Activated naive CD4-positive, alpha-beta T cell treated with anti-CD3 and anti-CD28 coated beads, Interleukin-2, amount 50 U/mL, for 16 hours (primary cell): ENCODE results near the gene ADAMTS14.

Source experiments
- DNase-seq: peaks from one replicate; pipeline ENCODE4 v3.0.0-alpha.2; 2020

ADAMTS14 gene

GRCh38 chr10:70694418-70695141, 22.3 kb downstream of the ADAMTS14 start:
- no peak for DNase-seq

GRCh38 chr10:70695241-70696030, 23.1 kb downstream of the ADAMTS14 start:
- DNase-seq, result no peak

DNA sequence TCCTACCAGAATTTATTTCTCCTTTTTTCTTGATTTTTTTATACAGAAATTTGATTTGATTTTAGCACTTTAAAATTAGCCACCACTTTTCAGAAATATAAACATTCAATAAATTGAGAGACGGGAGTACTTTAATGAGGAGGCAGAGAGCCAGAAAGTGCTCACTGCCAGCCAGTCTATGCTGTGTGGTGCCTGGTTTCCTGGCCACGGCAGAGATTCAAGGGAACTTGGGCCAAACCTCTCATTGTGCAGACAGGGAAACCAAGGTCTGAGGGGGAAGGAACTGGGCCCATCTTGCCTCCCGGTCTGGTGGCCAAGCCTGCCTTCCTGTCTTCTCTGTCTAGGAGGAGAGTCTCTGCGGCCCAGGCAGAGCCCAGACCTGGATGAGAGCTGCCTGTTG, 25.9 kb downstream of the ADAMTS14 start:
- no peak for DNase-seq

DNA sequence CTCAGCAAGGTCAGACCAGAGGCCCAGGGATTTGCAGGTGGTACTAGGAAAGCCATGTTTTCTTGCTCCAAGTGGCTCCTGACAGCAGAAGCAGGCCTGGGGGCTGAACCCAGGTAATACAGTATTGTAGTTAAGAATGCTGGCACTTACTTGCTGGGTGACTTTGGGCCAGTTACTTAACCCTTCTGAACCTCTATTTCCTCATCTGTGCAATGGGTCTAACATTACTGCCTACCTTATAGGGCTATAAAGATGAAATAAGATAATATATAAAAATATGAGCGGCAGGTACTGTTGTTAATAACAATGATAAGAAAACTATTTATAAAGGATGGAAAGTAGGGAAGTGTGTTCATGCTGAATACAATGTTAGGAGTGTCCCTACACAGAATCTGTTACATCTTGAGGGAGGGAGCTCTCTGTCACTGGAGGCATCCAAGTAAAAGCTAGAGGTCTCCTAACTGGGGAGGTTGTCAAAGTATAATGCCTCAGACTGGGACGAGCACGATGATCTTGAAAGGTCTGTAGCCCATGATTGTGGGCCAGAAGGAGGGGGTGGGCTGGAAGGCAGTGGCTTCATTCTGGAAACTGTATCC, 26.9 kb downstream of the ADAMTS14 start:
- DNase-seq, result no peak

DNA sequence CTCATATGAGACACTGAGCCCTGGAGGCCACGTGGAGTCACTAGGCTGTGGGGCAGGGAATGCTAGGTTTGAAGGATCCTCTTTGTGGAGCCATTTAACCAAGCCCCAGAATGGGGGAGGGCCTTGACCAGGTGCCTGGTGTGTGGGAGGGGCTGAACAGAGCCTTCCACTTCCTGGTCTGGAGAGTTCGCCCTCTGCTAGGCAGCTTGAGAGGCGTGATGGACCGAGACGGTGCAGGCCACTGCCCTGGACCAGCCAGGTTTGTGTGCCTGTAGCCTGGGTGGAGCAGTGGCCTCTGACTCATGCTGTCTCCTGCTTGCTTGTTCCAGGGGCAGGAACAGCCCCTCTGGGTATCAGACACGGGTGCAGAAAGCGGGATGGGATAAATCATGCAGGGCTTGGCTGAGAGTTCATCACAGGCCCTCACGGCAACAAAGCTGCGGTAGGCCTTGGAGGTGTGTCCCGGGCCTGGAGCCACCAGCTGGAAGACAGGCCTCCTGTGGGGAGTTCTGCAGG, 27.4 kb downstream of the ADAMTS14 start:
- no peak for DNase-seq

- no peak for DNase-seq
Observed at GRCh38 chr10:70702190-70702763, 30.0 kb downstream of the ADAMTS14 start.

DNA sequence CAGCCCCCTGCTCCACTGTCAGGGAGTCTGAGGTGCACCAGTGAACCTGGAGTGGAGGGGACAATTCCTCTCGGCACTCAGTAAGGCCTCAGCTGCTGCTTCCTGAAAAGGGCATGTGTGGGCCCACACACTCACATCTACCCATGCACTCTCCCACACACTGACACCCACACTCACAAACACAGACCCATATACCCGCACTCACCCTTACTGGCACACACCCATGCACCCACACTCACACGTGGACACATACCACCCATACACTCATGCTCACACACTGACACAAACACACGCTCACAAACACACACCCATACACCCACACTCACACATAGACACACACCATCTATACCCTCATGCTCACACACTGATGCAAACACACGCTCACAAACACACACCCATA, 31.9 kb downstream of the ADAMTS14 start:
- DNase-seq, result no peak

DNA sequence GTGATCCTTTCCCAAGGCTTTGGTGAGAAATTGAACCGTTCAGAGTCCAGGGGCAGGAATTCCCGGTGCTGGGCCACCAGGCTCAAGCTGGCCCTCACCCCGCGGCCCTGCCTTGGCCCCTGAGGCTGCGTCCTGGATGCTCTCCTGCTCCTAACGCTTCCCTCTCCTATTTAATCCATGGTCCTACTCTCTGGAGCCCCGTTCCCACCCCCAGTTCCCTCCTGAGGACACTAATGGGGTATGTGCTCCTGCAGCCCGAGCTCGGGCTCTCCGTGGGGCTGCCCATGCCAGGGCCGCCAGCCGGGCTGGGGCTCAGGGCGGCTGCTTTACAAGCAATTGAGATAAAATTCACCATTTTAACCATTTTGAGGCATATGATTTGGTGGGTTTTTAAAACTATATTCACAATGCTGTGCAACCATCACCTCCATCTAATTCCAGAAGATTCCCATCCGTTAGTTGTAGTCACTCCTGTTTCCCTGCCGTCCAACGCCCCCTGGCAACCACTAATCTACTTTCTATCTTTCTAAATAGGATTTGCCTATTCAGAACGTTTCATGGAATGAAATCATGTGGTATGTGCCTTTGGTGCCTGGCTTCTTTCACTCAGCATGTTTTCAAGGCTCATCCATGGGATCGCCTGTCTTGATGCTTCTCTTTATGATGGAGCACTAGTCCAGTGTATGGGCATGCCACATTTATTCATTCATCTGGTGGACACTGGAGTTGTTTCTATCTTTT, 33.0 kb downstream of the ADAMTS14 start:
- DNase-seq, result no peak

DNA sequence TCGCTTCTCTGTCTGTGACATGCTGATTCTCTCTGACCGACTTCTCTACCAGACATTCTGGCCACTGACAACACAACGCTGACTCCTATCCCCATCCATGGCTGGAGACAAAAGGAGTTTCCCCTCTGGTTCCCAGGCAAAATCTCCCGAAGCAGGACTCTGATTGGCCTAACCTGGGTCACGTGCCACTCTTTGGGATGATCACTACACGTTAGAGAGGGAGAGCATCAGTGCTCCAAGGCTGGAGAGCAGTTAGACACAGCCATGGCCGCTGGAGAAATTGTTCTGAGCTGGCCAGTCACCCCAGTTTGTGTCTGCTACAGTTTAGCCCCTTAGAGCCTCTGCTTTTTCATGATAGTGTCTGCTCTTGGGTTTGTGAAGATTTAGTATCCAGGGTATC, 38.9 kb downstream of the ADAMTS14 start:
- no peak for DNase-seq

- DNase-seq, result no peak
Observed at GRCh38 chr10:70711911-70712310, 39.6 kb downstream of the ADAMTS14 start.

DNA sequence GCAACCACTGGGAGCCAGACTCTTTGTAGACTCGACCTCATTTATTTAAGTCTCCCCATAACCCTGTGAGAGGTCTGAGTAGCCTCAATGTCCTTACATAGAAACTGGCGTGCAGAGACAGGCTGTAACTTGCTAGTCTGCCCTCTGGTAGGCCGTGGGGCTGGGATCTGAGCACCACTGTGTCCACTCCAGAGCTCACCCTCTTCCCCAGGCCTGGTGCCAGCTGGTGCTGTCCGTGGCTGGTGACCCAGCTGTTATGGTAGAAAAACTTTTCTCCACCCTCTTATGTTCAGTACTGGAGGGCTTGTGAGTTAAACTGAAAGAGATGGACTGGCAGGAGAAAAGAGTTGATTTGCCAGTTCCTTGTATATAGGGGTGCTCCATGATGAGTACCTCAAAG, 41.9 kb downstream of the ADAMTS14 start:
- DNase-seq, result no peak

DNA sequence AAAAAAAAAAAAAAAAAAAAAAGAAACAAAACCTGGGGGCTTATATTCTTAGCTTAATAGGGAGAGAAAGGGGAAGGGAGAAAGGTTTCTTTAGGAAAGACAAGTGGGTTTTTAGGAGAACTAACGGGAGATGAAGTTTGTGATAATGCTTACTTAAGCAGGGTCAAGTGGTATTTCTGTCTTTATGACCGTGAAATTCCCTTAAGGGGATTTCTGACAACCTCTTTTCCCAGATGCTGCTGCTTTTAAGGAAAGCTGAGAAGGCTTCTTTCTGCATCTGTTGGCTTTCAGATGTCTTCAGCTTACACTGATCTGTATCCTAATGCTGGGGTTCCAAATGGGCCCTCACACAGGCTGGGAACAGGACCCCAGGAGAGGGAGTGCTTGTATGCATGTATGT, 42.6 kb downstream of the ADAMTS14 start:
- no peak for DNase-seq

DNA sequence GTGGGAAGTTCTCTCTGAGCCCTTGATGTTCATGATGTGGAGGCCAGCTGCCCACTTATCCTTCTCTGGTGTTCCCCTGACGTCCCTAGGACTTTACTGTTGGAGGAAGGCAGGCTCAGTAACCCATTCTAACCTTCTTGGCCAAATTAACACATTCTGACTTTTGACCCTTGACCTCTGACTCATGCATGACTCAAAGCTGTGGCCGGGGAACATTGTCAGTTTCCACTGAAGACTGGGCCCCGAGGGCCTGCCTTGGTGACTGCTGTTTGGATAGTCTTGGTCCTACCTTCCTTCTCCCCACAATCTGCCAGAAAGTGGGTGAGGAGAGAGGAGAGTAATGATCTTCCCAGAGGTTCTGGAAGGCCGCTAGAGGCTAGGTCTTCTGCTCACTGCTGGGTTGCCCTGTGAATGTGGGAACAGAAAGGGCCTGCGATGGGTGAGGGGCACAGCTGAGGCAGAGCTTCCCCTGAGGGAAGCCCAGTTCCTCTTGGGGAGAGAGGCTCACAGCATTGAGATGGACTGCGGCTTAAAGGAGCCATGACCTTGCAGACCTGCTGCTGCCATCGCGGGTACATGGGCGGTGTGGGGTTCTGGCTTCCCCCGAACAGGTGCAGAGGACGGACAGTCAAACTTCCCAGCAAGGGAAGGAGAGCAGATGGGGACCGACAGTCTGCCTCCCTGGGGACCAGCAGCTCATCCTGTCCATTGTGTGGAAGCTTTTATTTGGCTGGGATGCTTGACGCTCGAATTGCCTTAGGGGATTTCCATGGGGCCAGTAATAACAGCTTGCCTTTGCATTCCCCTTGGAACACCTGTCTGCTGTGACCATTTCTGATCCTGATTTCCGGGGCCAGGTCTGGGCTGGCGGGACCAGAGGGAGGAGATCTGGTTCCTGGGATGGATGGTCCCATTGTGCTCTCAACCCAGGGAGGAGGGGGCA, 43.8 kb downstream of the ADAMTS14 start:
- no peak for DNase-seq

DNA sequence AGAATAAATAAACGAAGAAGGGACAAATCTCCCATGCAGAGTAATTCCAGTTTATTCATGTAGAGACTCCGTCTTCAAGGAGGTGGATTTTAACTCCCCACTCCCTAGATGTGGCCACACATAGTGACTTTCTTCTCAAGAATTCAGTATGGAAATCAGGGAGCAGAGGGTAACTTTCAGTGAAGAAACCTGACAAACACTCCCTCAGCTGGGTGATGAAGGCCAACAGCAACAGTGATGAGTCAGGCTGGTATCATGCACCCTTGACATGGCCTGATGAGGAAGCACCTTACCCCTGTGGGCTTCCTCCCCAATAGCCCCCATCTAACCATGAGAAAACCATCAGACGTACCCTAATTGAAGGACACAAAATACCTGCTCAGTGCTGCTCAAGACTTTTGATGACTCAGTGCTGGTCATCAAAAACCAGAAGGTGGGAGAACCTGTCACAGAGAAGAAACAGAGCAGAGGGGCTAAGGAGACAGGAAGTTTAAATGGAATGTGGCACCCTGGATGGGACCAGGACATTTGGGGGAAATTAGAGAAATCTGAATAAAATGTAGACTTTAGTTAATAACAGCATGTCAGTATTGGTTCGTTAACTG, 50.6 kb downstream of the ADAMTS14 start:
- no peak for DNase-seq

DNA sequence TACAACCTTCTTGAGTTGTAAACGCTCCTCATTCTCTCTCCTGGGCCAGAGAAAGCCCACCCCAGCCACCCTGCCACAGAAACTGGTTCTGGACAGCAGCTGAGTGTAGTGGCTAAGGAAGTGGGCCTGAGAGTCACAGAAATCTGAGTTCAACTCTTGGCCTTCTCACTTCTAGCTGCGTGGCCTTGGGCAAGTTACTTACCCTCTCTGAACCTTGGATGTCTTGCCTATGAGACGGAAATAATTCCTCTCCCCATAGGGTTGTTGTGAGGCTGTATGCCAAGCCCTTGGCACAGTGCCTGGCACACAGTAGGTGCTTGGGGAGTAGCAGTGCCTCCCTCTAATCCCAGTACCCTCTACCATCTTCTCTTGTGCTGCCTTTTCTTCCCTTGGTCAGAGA, 51.5 kb downstream of the ADAMTS14 start:
- no peak for DNase-seq

DNA sequence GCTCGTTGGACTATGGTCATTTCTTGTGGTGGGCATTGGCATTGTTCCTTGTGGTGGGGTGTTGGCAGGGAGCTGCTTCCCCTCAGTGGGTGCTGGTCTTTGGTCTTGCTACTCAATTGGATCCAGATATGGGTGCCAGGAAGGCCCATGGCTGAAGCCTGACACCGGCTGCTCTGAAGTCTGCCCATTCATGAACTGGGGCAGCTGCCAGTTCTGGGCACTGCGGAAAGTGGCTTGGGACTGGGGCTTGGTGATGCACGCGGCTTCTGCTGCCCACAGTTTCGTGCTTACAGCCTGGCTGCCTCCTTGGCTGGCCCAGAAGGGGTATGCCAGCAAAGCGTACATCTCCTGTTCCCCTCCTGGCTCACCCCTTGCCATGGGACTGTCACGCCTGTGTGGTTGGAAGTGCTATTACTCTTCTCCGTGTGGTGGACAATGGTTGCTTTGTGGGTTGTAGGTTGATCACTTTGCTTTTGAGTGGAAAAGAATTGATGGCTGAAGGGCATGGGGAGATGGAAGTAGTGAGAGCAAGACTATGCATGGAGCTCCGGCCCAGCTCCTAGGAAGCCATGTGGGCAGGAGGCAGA, 54.7 kb downstream of the ADAMTS14 start:
- DNase-seq, result no peak

- no peak for DNase-seq
Observed at GRCh38 chr10:70728328-70728727, 56.0 kb downstream of the ADAMTS14 start.

- no peak for DNase-seq
Observed at GRCh38 chr10:70729763-70730357, 57.6 kb downstream of the ADAMTS14 start.

DNA sequence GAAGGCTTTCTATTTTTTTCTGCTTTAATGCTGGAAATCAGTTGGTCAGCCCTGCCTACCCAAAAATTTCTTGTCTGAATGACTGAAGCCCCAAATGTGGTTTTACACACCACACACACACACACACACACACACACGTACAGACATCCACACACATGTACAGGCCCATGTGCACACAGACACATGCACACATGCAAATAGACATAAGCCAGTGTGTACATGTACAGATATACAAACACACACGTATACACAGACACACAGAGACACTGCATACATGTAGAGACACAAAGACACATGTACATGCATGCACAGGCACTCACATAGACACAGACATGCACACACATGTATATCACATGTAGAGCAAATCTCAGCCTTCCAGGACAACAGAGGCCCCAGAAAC, 58.6 kb downstream of the ADAMTS14 start:
- DNase-seq, result no peak

DNA sequence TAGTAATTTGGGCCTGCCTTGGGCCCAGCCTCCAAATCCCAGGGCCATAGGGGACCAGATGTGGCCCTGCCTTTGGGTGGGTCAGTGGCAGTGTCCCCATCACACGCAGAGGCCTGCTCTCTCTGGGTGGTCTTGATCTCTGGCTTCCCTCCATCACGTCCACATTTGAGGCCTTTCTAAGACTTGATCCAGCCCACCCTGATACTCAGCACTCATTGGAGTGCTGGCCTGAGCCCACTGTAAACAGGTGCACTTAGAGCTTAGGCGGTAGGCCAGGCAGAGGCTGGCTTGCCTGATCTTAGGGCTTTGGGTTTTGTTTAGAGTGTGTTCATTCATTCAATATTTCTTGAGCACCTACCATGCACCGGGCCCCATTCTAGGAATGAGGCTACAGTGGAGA, 60.3 kb downstream of the ADAMTS14 start:
- DNase-seq, result no peak
